SK-N-SH (cell line): ENCODE data around the gene NXPE3. TPM values are rescaled to one million over a fixed set of nuclear protein-coding genes. Genes with fewer than 3 reads are reported as not detected.

Experiments
- CTCF ChIA-PET: fragments of 300-600, 350-600 bp; formaldehyde crosslinking; extraction: SDS; loops from one replicate; lab custom pipeline; 2021; lab: Yijun Ruan, JAX
- POLR2A ChIA-PET: fragments of 350-600 bp; sonication (Branson Sonifier 250); formaldehyde crosslinking; extraction: SDS; loops from one replicate; lab custom pipeline; 2020; ENCODE audit warnings: antibody characterized with exemption, inconsistent platforms; lab: Yijun Ruan, JAX
- DNase-seq: peaks from one replicate; pipeline ENCODE4 v3.0.0; 2012
- H2AFZ ChIP-seq: fragments of 200-600 bp; sonication (generic); 2 replicates; pipeline ENCODE4 v1.8.1; 2016; ENCODE audit warnings: antibody characterized with exemption, mild to moderate bottlenecking, low read depth
- H3F3A ChIP-seq: fragments of 200-600 bp; sonication (generic); replicated peaks from 2 replicates; pipeline ENCODE3; 2016; ENCODE audit warnings: antibody characterized with exemption, mild to moderate bottlenecking; ENCODE audit not compliant: insufficient read depth
- H3K27ac ChIP-seq, 2 experiments: fragments of 200-500 bp in 1 of 2; fragments of 200-600 bp in 1 of 2; sonication (Bioruptor generic) in 1 of 2; sonication (generic), shearing (Covaris generic) in 1 of 2; 2 replicates each; pipeline versions ENCODE4 v1.5.1 to v1.6.1; 2014 to 2016; ENCODE audit warnings: low read depth in 2 of 2, inconsistent platforms in 1 of 2, low read length in 1 of 2, mild to moderate bottlenecking in 1 of 2, mixed read lengths in 1 of 2
- H3K27me3 ChIP-seq: fragments of 200-600 bp; sonication (generic), shearing (Covaris generic); 2 replicates; pipeline ENCODE4 v1.6.1; 2016; ENCODE audit warnings: mixed run types; ENCODE audit not compliant: insufficient read depth
- H3K36me3 ChIP-seq, 2 experiments: fragments of 200-500 bp in 1 of 2; fragments of 200-600 bp in 1 of 2; sonication (Bioruptor generic) in 1 of 2; sonication (generic) in 1 of 2; replicated peaks in 1 of 2; 2 replicates each; pipeline versions ENCODE3 to v1.5.1; 2014 to 2016; ENCODE audit warnings: low read length in 1 of 2, mild to moderate bottlenecking in 1 of 2; ENCODE audit not compliant: insufficient read depth in 2 of 2, control insufficient read depth in 1 of 2
- H3K4me1 ChIP-seq, 2 experiments: fragments of 200-500 bp in 1 of 2; fragments of 200-600 bp in 1 of 2; sonication (Bioruptor generic) in 1 of 2; sonication (generic), shearing (Covaris generic) in 1 of 2; 2 replicates each; pipeline versions ENCODE4 v1.5.1 to v1.6.1; 2014 to 2016; ENCODE audit warnings: low read depth in 1 of 2, low read length in 1 of 2, mixed run types in 1 of 2; ENCODE audit not compliant: insufficient read depth in 2 of 2, control insufficient read depth in 1 of 2
- H3K4me2 ChIP-seq: fragments of 200-600 bp; sonication (generic), shearing (Covaris generic); 2 replicates; pipeline ENCODE4 v1.6.1; 2017; ENCODE audit warnings: mixed run types
- H3K4me3 ChIP-seq, 2 experiments: fragments of 200-500 bp in 1 of 2; fragments of 200-600 bp in 1 of 2; sonication (Bioruptor generic) in 1 of 2; sonication (generic), shearing (Covaris generic) in 1 of 2; 2 replicates each; pipeline versions ENCODE4 v1.5.1 to v1.8.1; 2014 to 2016; ENCODE audit warnings: low read depth in 2 of 2, inconsistent platforms in 1 of 2, low read length in 1 of 2, mild to moderate bottlenecking in 1 of 2, mixed read lengths in 1 of 2, moderate library complexity in 1 of 2
- H3K79me2 ChIP-seq: fragments of 200-600 bp; sonication (generic); 2 replicates; pipeline ENCODE4 v1.8.1; 2017; ENCODE audit warnings: mild to moderate bottlenecking; ENCODE audit not compliant: insufficient read depth
- H3K9ac ChIP-seq: fragments of 200-600 bp; sonication (generic); 2 replicates; pipeline ENCODE4 v1.6.1; 2017; ENCODE audit warnings: mixed run types
- H3K9me2 ChIP-seq: fragments of 200-600 bp; sonication (generic); 2 replicates; pipeline ENCODE4 v1.6.1; 2017; ENCODE audit warnings: mixed run types
- H3K9me3 ChIP-seq: fragments of 200-600 bp; sonication (generic); 2 replicates; pipeline ENCODE4 v1.6.1; 2017; ENCODE audit warnings: mixed run types, mild to moderate bottlenecking, moderate library complexity
- H4K20me1 ChIP-seq: fragments of 200-600 bp; sonication (generic); 2 replicates; pipeline ENCODE4 v1.6.1; 2017; ENCODE audit warnings: mild to moderate bottlenecking, mixed run types; ENCODE audit not compliant: insufficient read depth
- CHD2 ChIP-seq: fragments of 150-350 bp; IDR thresholded peaks from 2 replicates; pipeline ENCODE4 v1.6.1; 2018; ENCODE audit warnings: low read length; ENCODE audit not compliant: partially characterized antibody
- ELF1 ChIP-seq: IDR thresholded peaks from 2 replicates; pipeline ENCODE4 v1.4.0; 2012
- EP300 ChIP-seq, 2 experiments: IDR thresholded peaks; 2 replicates each; pipeline versions ENCODE4 v1.4.0 to v1.6.1; 2012; ENCODE audit warnings: borderline replicate concordance in 1 of 2, low read depth in 1 of 2, low read length in 1 of 2
- FOSL2 ChIP-seq: IDR thresholded peaks from 2 replicates; pipeline ENCODE4 v1.4.0; 2012; ENCODE audit warnings: low read depth, mild to moderate bottlenecking, moderate library complexity, borderline replicate concordance
- FOXJ3 ChIP-seq: sonication (generic); formaldehyde crosslinking; IDR thresholded peaks from 2 replicates; pipeline ENCODE4 v1.5.1; 2020; ENCODE audit warnings: mild to moderate bottlenecking, missing genetic modification reagents
- MEF2A ChIP-seq: IDR thresholded peaks from 2 replicates; pipeline ENCODE4 v1.4.0; 2012; ENCODE audit warnings: low read depth, borderline replicate concordance
- MXI1 ChIP-seq: IDR thresholded peaks from 2 replicates; pipeline ENCODE4 v1.6.1; 2012; ENCODE audit warnings: mild to moderate bottlenecking, low read depth, low read length, improper control_type of control experiment
- NFIC ChIP-seq: IDR thresholded peaks from 2 replicates; pipeline ENCODE4 v1.4.0; 2012; ENCODE audit warnings: borderline replicate concordance
- NRF1 ChIP-seq: IDR thresholded peaks from 2 replicates; pipeline ENCODE4 v1.6.1; 2012; ENCODE audit warnings: low read depth, mild to moderate bottlenecking, low read length
- POLR2AphosphoS5 ChIP-seq: IDR thresholded peaks from 2 replicates; pipeline ENCODE4 v1.6.1; 2012; ENCODE audit warnings: low read depth, low read length
- RAD21 ChIP-seq: IDR thresholded peaks from 2 replicates; pipeline ENCODE4 v1.6.1; 2012; ENCODE audit warnings: mild to moderate bottlenecking, low read length
- RCOR1 ChIP-seq: fragments of 150-350 bp; IDR thresholded peaks from 2 replicates; pipeline ENCODE4 v1.6.1; 2017; ENCODE audit warnings: antibody characterized with exemption, low read length
- RFX5 ChIP-seq: IDR thresholded peaks from 2 replicates; pipeline ENCODE4 v1.6.1; 2012; ENCODE audit warnings: mild to moderate bottlenecking, improper control_type of control experiment, low read length
- RXRA ChIP-seq: IDR thresholded peaks from 2 replicates; pipeline ENCODE4 v1.4.0; 2012; ENCODE audit warnings: low read depth, mild to moderate bottlenecking, borderline replicate concordance
- SIN3A ChIP-seq: IDR thresholded peaks from 2 replicates; pipeline ENCODE4 v1.6.1; 2012; ENCODE audit warnings: low read depth, mild to moderate bottlenecking, low read length, moderate library complexity, borderline replicate concordance
- SMC3 ChIP-seq: IDR thresholded peaks from 2 replicates; pipeline ENCODE4 v1.6.1; 2012; ENCODE audit warnings: low read depth, low read length, improper control_type of control experiment
- TAF1 ChIP-seq: IDR thresholded peaks from 2 replicates; pipeline ENCODE4 v1.6.1; 2012; ENCODE audit warnings: low read depth, mild to moderate bottlenecking, low read length, moderate library complexity, borderline replicate concordance
- TEAD4 ChIP-seq: IDR thresholded peaks from 2 replicates; pipeline ENCODE4 v1.4.0; 2012; ENCODE audit warnings: mild to moderate bottlenecking, borderline replicate concordance; ENCODE audit not compliant: insufficient read depth
- YY1 ChIP-seq: IDR thresholded peaks from 2 replicates; pipeline ENCODE4 v1.4.0; 2012; ENCODE audit warnings: low read depth, mild to moderate bottlenecking
- WGBS: methylation state at CpG from one replicate; pipeline ENCODE4 v1.1.6; 2017; ENCODE audit warnings: low lambda C conversion rate; 5-methylcytosine and 5-hydroxymethylcytosine counted together
- polyA plus RNA-seq, 3 experiments: library from polyadenylated mRNA; depleted of rRNA; stranded (reverse); fragments of >200 nt; gene quantifications; 2 replicates each; pipeline ENCODE4 v1.2.3, GENCODE V29; 2012
- TF ChIP-seq, protein P1 (sequence below): fragments of 150-350 bp; IDR thresholded peaks from 2 replicates; pipeline ENCODE4 v1.6.1; 2017; ENCODE audit warnings: antibody characterized with exemption, low read length, low read depth, borderline replicate concordance
- TF ChIP-seq, protein P2 (sequence below): IDR thresholded peaks from 2 replicates; pipeline ENCODE4 v1.4.0; 2012; ENCODE audit warnings: low read depth, borderline replicate concordance
- TF ChIP-seq, protein P3 (sequence below): IDR thresholded peaks from 2 replicates; pipeline ENCODE4; 2012
- TF ChIP-seq, protein P4 (sequence below): IDR thresholded peaks from 2 replicates; pipeline ENCODE4 v1.4.0; 2012; ENCODE audit warnings: low read depth
- TF ChIP-seq, protein P5 (sequence below): IDR thresholded peaks from 2 replicates; pipeline ENCODE4 v1.4.0; 2012; ENCODE audit warnings: low read depth, borderline replicate concordance
- TF ChIP-seq, protein P6 (sequence below): fragments of 150-350 bp; IDR thresholded peaks from 2 replicates; pipeline ENCODE4 v1.6.1; 2016; ENCODE audit warnings: mild to moderate bottlenecking, low read depth, low read length

Gene NXPE3
- polyA plus RNA-seq (2012; rRNA removed): 21.3 and 25.1 TPM in 2 replicates
- polyA plus RNA-seq (2012; cell fraction: cytosol; rRNA removed): 20.0 and 23.3 TPM in 2 replicates
- polyA plus RNA-seq (2012; cell fraction: nucleus; rRNA removed): 14.5 and 18.3 TPM in 2 replicates

DNA sequence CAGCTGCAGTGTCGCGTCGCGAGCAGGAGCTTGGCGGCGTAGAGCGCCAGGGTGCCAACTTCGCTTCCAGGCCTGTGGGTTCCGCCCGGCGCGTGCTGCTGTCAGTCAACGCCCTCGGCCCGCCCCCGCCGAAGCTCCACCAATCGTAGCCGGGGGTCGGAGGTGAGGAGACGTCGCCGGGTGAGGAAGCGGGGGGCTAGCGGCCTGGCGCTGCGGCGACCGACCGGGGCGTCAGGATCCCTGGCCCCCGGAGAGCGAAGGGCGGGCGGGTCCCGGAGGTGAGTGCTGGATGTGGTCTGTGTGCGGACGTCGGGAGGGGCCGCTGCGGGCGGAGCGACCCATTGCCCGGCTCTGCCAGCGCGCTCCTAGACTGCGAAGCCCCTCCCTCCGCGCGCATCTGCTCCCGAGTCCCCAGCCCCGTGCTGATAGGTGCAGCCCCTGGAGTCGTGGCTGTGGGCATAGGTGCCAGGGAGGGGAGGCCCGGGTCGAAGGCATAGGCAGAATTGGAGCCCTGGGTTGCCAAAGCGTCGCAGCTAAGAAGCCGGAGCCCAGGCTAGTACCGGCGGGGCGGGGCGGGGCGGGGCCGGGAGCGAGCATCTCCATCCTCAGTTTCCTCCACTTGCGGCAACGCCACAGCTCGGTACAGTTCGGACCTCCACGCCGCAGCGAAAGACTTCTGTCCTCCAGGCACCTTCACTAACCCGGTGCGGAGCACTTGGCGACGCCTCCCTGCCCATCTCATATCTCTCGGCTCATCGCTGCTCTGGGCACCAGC is at the start of gene NXPE3:
Gene NXPE3, plus strand, starts transcription at position 165 of the 775 bp plus-strand sequence. CDS start 6,386 bp downstream, outside the sequence.
- peaks cover 29% of the 10 kb centered on the region for H3K79me2 ChIP-seq
- H3K9me3 ChIP-seq: no peaks in the 10 kb centered on the region
- peak within 1 kb of the TSS; percentile 79 to 94 for H3K27ac ChIP-seq

More for the DNA sequence above, at the start of gene NXPE3:
- WGBS: 0% methylated on average over 16 of the region's 78 CpGs
- Histone ChIP-seq H3K4me3 (peak within 1 kb of the TSS; percentile 73 to 79), H3K9me2 (no peaks in the 10 kb centered on the region), H3F3A (peaks cover 14% of the 10 kb centered on the region), H3K9ac (peak within 1 kb of the TSS; percentile 66; the same call in 1 of the 2 replicates), H4K20me1 (no peaks in the 10 kb centered on the region), H3K27me3 (no peaks in the 10 kb centered on the region), H3K36me3 (peaks cover 11 to 24% of the 10 kb centered on the region in 2 experiments), H2AFZ (peak within 1 kb of the TSS; percentile 99), H3K4me2 (peak within 1 kb of the TSS; percentile 92), H3K4me1 (peaks cover 0 to 22% of the 10 kb centered on the region in 2 experiments; a peak in 2 of 4 replicates)
- DNase-seq: peak; percentile 94
- POLR2A ChIA-PET: interaction anchor here (0.7 to 1.8 kb wide), 4 partner anchors 14 to 93 kb away, joined by 3 to 13 read pairs (median 4); partner anchors contain the start of genes CEP97, NFKBIZ and RPL24
- CTCF ChIA-PET: interaction anchor here (0.6 to 2.6 kb wide), 6 partner anchors 9 to 450 kb away, joined by 3 to 7 read pairs (median 4); no protein-coding TSS in a partner anchor
- TF ChIP-seq RAD21: no peak
- TF ChIP-seq SMC3: no peak
- no peak for TF ChIP-seq NRF1
- TF ChIP-seq, protein P1, sequence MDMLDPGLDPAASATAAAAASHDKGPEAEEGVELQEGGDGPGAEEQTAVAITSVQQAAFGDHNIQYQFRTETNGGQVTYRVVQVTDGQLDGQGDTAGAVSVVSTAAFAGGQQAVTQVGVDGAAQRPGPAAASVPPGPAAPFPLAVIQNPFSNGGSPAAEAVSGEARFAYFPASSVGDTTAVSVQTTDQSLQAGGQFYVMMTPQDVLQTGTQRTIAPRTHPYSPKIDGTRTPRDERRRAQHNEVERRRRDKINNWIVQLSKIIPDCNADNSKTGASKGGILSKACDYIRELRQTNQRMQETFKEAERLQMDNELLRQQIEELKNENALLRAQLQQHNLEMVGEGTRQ: no peak
- TF ChIP-seq, protein P2, sequence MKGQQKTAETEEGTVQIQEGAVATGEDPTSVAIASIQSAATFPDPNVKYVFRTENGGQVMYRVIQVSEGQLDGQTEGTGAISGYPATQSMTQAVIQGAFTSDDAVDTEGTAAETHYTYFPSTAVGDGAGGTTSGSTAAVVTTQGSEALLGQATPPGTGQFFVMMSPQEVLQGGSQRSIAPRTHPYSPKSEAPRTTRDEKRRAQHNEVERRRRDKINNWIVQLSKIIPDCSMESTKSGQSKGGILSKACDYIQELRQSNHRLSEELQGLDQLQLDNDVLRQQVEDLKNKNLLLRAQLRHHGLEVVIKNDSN: no peak
- TF ChIP-seq TAF1: no peak
- TF ChIP-seq FOSL2: no peak
- peak; percentile 71 for TF ChIP-seq ELF1
- TF ChIP-seq, protein P3, sequence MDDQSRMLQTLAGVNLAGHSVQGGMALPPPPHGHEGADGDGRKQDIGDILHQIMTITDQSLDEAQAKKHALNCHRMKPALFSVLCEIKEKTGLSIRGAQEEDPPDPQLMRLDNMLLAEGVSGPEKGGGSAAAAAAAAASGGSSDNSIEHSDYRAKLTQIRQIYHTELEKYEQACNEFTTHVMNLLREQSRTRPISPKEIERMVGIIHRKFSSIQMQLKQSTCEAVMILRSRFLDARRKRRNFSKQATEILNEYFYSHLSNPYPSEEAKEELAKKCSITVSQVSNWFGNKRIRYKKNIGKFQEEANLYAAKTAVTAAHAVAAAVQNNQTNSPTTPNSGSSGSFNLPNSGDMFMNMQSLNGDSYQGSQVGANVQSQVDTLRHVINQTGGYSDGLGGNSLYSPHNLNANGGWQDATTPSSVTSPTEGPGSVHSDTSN: peak; percentile 99
- TF ChIP-seq RCOR1: no peak
- TF ChIP-seq RXRA: no peak
- TF ChIP-seq NFIC: no peak
- TF ChIP-seq FOXJ3: peak; percentile 66
- no peak for TF ChIP-seq CHD2
- TF ChIP-seq POLR2AphosphoS5: peak; percentile 50
- TF ChIP-seq RFX5: no peak
- TF ChIP-seq SIN3A: 0 out of 2 replicates have a peak, but pooled peaks have one; percentile 73
- TF ChIP-seq MEF2A: no peak
- TF ChIP-seq, protein P4, sequence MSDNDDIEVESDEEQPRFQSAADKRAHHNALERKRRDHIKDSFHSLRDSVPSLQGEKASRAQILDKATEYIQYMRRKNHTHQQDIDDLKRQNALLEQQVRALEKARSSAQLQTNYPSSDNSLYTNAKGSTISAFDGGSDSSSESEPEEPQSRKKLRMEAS: peak; percentile 79
- no peak for TF ChIP-seq EP300 (IDR thresholded peaks at IDR 0.05; ENCODE audit: borderline replicate concordance in 1 of 2, low read depth in 1 of 2, low read length in 1 of 2)
- no peak for TF ChIP-seq TEAD4
- TF ChIP-seq MXI1: peak; percentile 72
- TF ChIP-seq, protein P5, sequence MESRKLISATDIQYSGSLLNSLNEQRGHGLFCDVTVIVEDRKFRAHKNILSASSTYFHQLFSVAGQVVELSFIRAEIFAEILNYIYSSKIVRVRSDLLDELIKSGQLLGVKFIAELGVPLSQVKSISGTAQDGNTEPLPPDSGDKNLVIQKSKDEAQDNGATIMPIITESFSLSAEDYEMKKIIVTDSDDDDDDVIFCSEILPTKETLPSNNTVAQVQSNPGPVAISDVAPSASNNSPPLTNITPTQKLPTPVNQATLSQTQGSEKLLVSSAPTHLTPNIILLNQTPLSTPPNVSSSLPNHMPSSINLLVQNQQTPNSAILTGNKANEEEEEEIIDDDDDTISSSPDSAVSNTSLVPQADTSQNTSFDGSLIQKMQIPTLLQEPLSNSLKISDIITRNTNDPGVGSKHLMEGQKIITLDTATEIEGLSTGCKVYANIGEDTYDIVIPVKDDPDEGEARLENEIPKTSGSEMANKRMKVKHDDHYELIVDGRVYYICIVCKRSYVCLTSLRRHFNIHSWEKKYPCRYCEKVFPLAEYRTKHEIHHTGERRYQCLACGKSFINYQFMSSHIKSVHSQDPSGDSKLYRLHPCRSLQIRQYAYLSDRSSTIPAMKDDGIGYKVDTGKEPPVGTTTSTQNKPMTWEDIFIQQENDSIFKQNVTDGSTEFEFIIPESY: no peak
- TF ChIP-seq, protein P6, sequence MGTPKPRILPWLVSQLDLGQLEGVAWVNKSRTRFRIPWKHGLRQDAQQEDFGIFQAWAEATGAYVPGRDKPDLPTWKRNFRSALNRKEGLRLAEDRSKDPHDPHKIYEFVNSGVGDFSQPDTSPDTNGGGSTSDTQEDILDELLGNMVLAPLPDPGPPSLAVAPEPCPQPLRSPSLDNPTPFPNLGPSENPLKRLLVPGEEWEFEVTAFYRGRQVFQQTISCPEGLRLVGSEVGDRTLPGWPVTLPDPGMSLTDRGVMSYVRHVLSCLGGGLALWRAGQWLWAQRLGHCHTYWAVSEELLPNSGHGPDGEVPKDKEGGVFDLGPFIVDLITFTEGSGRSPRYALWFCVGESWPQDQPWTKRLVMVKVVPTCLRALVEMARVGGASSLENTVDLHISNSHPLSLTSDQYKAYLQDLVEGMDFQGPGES: no peak
- no peak for TF ChIP-seq YY1
